Measurements from ENCODE around the gene NHSL2. TPM values are rescaled to one million over a fixed set of nuclear protein-coding genes. Genes with fewer than 3 reads are reported as not detected.

NHSL2 gene
- total RNA-seq, 1 experiment from 2014 or later: 0.07 TPM

GRCh38 chrX:72142794-72143608 lies 232.4 kb downstream of the NHSL2 start:
- Histone ChIP-seq H3K27me3 (ENCODE audit: low read length) (no peaks in the 10 kb centered on the region), H4K20me1 (ENCODE audit: low read length) (no peaks in the 10 kb centered on the region), H2AFZ (ENCODE audit: low read length) (no peak overlapping the region), H3K9me3 (ENCODE audit: low read length) (no peaks in the 10 kb centered on the region), H3K4me1 (ENCODE audit: insufficient read depth, low read length) (peaks cover 5% of the 10 kb centered on the region), H3F3A (ENCODE audit: low read length, unreplicated experiment) (no peaks in the 10 kb centered on the region), H3K4me3 (ENCODE audit: low read length) (no peak overlapping the region), H3K79me2 (ENCODE audit: low read length) (no peaks in the 10 kb centered on the region), H3K36me3 (ENCODE audit: low read depth, low read length) (no peaks in the 10 kb centered on the region), H3K9me2 (replicated peaks; ENCODE audit: low read length) (no peaks in the 10 kb centered on the region), H3K4me2 (ENCODE audit: low read length) (no peak overlapping the region), H3K9ac (ENCODE audit: low read length) (no peak overlapping the region), H3K27ac (ENCODE audit: low read length) (no peak overlapping the region)
- DNase-seq (no peak), ATAC-seq (no peak)
- intact Hi-C loops (cut with micrococcal nuclease): no loop called here
- POLR2A ChIA-PET (ENCODE audit: unreplicated experiment): no interaction called here
- CTCF ChIA-PET: no interaction called here
- TF ChIP-seq, protein P1, sequence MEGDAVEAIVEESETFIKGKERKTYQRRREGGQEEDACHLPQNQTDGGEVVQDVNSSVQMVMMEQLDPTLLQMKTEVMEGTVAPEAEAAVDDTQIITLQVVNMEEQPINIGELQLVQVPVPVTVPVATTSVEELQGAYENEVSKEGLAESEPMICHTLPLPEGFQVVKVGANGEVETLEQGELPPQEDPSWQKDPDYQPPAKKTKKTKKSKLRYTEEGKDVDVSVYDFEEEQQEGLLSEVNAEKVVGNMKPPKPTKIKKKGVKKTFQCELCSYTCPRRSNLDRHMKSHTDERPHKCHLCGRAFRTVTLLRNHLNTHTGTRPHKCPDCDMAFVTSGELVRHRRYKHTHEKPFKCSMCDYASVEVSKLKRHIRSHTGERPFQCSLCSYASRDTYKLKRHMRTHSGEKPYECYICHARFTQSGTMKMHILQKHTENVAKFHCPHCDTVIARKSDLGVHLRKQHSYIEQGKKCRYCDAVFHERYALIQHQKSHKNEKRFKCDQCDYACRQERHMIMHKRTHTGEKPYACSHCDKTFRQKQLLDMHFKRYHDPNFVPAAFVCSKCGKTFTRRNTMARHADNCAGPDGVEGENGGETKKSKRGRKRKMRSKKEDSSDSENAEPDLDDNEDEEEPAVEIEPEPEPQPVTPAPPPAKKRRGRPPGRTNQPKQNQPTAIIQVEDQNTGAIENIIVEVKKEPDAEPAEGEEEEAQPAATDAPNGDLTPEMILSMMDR (conservative IDR thresholded peaks at IDR 0.05; ENCODE audit: low read depth, low read length): no peak
- TF ChIP-seq EZH2 (IDR thresholded peaks at IDR 0.05; ENCODE audit: low read length, unreplicated experiment) (no peak), EZH2phosphoT487 (IDR thresholded peaks at IDR 0.05; ENCODE audit: borderline replicate concordance, low read length) (no peak)
- no TSS peak for BruUV-seq (replicated peaks)

- Histone ChIP-seq H3K27me3 (ENCODE audit: low read length) (no peaks in the 10 kb centered on the region), H3K9ac (ENCODE audit: low read length) (no peak overlapping the region), H3K4me2 (ENCODE audit: low read length) (no peak overlapping the region), H4K20me1 (ENCODE audit: low read length) (no peaks in the 10 kb centered on the region), H3K79me2 (ENCODE audit: low read length) (no peaks in the 10 kb centered on the region), H3F3A (ENCODE audit: low read length, unreplicated experiment) (no peaks in the 10 kb centered on the region), H3K36me3 (ENCODE audit: low read depth, low read length) (no peaks in the 10 kb centered on the region), H2AFZ (ENCODE audit: low read length) (no peak overlapping the region), H3K9me2 (replicated peaks; ENCODE audit: low read length) (no peaks in the 10 kb centered on the region), H3K4me3 (ENCODE audit: low read length) (no peak overlapping the region), H3K27ac (ENCODE audit: low read length) (no peak overlapping the region), H3K4me1 (ENCODE audit: insufficient read depth, low read length) (peaks cover 5% of the 10 kb centered on the region), H3K9me3 (ENCODE audit: low read length) (no peaks in the 10 kb centered on the region)
- POLR2A ChIA-PET (ENCODE audit: unreplicated experiment): no interaction called here
- DNase-seq (no peak), ATAC-seq (no peak)
- no TSS peak for BruUV-seq (replicated peaks)
- intact Hi-C loops (cut with micrococcal nuclease): no loop called here
- TF ChIP-seq, protein P1 (conservative IDR thresholded peaks at IDR 0.05; ENCODE audit: low read depth, low read length): no peak
- TF ChIP-seq EZH2 (IDR thresholded peaks at IDR 0.05; ENCODE audit: low read length, unreplicated experiment) (no peak), EZH2phosphoT487 (IDR thresholded peaks at IDR 0.05; ENCODE audit: borderline replicate concordance, low read length) (no peak)
- CTCF ChIA-PET: no interaction called here
These were observed 232.9 kb downstream of the NHSL2 start for GRCh38 chrX:72143609-72143907.

GRCh38 chrX:72145181-72145580 lies 234.5 kb downstream of the NHSL2 start:
- no peaks in the 10 kb centered on the region for H4K20me1 ChIP-seq (ENCODE audit: low read length)
- no peak overlapping the region for H3K9ac ChIP-seq (ENCODE audit: low read length)
- H3K9me2 ChIP-seq (replicated peaks; ENCODE audit: low read length): no peaks in the 10 kb centered on the region
- no peak for ATAC-seq
- DNase-seq: no peak
- no peak overlapping the region for H3K4me3 ChIP-seq (ENCODE audit: low read length)
- BruUV-seq (replicated peaks): no TSS peak
- no peaks in the 10 kb centered on the region for H3F3A ChIP-seq (ENCODE audit: low read length, unreplicated experiment)
- CTCF ChIA-PET: no interaction called here
- TF ChIP-seq EZH2phosphoT487 (IDR thresholded peaks at IDR 0.05; ENCODE audit: borderline replicate concordance, low read length): no peak
- TF ChIP-seq, protein P1 (conservative IDR thresholded peaks at IDR 0.05; ENCODE audit: low read depth, low read length): no peak
- no peak for TF ChIP-seq EZH2 (IDR thresholded peaks at IDR 0.05; ENCODE audit: low read length, unreplicated experiment)
- no peaks in the 10 kb centered on the region for H3K36me3 ChIP-seq (ENCODE audit: low read depth, low read length)
- intact Hi-C loops (cut with micrococcal nuclease): no loop called here
- no peak overlapping the region for H2AFZ ChIP-seq (ENCODE audit: low read length)
- POLR2A ChIA-PET (ENCODE audit: unreplicated experiment): no interaction called here
- no peaks in the 10 kb centered on the region for H3K27me3 ChIP-seq (ENCODE audit: low read length)
- H3K27ac ChIP-seq (ENCODE audit: low read length): no peak overlapping the region
- H3K9me3 ChIP-seq (ENCODE audit: low read length): no peaks in the 10 kb centered on the region
- H3K79me2 ChIP-seq (ENCODE audit: low read length): no peaks in the 10 kb centered on the region
- no peak overlapping the region for H3K4me2 ChIP-seq (ENCODE audit: low read length)
- H3K4me1 ChIP-seq (ENCODE audit: insufficient read depth, low read length): peaks cover 5% of the 10 kb centered on the region
